HEK293T (cell line): ENCODE data around the gene SHISA3.

Experiments used
- ARNT ChIP-seq: fragments of 450-650 bp; IDR thresholded peaks from 2 replicates; pipeline ENCODE4 v1.6.1; 2017; ENCODE audit warnings: mild to moderate bottlenecking
- BHLHE40 ChIP-seq: fragments of 450-650 bp; IDR thresholded peaks from 2 replicates; pipeline ENCODE4 v1.6.1; 2016; ENCODE audit warnings: mild to moderate bottlenecking, moderate library complexity, borderline replicate concordance
- ELF4 ChIP-seq: fragments of 450-650 bp; IDR thresholded peaks from 2 replicates; pipeline ENCODE4 v1.6.1; 2017; ENCODE audit warnings: antibody characterized with exemption
- FOXA1 ChIP-seq: fragments of 450-650 bp; IDR thresholded peaks from 2 replicates; pipeline ENCODE4 v1.6.1; 2016; ENCODE audit warnings: mild to moderate bottlenecking
- FOXK2 ChIP-seq: fragments of 450-650 bp; IDR thresholded peaks from 2 replicates; pipeline ENCODE4 v1.6.1; 2016; ENCODE audit warnings: mild to moderate bottlenecking
- FOXM1 ChIP-seq: fragments of 450-650 bp; IDR thresholded peaks from 2 replicates; pipeline ENCODE4 v1.6.1; 2017; ENCODE audit warnings: mild to moderate bottlenecking, borderline replicate concordance
- HDGF ChIP-seq: fragments of 450-650 bp; IDR thresholded peaks from 2 replicates; pipeline ENCODE4 v1.6.1; 2017; ENCODE audit warnings: antibody characterized with exemption, borderline replicate concordance
- SP1 ChIP-seq: fragments of 450-650 bp; IDR thresholded peaks from 2 replicates; pipeline ENCODE4 v1.6.1; 2017
- ZNF384 ChIP-seq: fragments of 450-650 bp; IDR thresholded peaks from 2 replicates; pipeline ENCODE4 v1.6.1; 2016

GRCh38 chr4:42366959-42367358 lies 30.3 kb upstream of the SHISA3 start:
- TF ChIP-seq BHLHE40 (no peak), FOXK2 (no peak), ELF4 (no peak), FOXA1 (no peak), FOXM1 (no peak), ARNT (no peak), ZNF384 (no peak), HDGF (no peak), SP1 (no peak)
